Heart left ventricle (tissue), 13 donors: ENCODE results near the gene PTPRN2.

ENCODE experiments used
- CTCF ChIP-seq, 12 donors: fragments of 200-600 bp; sonication (generic) in 4 of 12; IDR thresholded peaks; one replicate each; pipeline versions ENCODE4 v1.5.0 to v1.8.0; 2018 to 2022; ENCODE audit warnings: antibody characterized with exemption in 12 of 12, mild to moderate bottlenecking in 5 of 12
- POLR2A ChIP-seq, 2 donors: fragments of 450-650 bp; IDR thresholded peaks; one replicate each; pipeline ENCODE4 v1.6.1; 2017; ENCODE audit warnings: antibody characterized with exemption in 2 of 2, mild to moderate bottlenecking in 2 of 2, moderate library complexity in 2 of 2
- donor health status: ischemic (EF 13 %, LVEDD 7.1; RV severe dilation, severe dysfunction).
- donor health status: DM: no; HTN: yes; CAD: no.
- donor health status: DM: no; HTN: no; CAD: no.
- donor health status: ischemic (EF 25% LVEDD 6.9; RV normal size, moderate dysfunction).
- donor health status: ischemic (EF 25% LVEDD 5.7; RV mildly dilated, moderate dysfunction).
- donor health status: ischemic (EF 35%, LVEDD 5.7; RV mildly dilated, moderate dysfunction).
- donor health status: nonischemic (EF 11% LVEDD 7.7; RV severe dilation, severe dysfunction).
- donor health status: DM: yes; HTN: yes; CAD: no.
- donor health status: PGD.
- donor health status: ischemic (EF 29% LVEDD 5.4; RV normal size, mild dysfunction).
- donor health status: nonischemic (EF 23%, LVEDD 6.1; RV moderate dilation, normal function).

- no peak for TF ChIP-seq CTCF (IDR thresholded peaks at IDR 0.05)
- TF ChIP-seq POLR2A (IDR thresholded peaks at IDR 0.05) = no peak
Observed at GRCh38 chr7:157745721-157746709, 841.6 kb downstream of the PTPRN2 start.
